Activated CD4-positive, alpha-beta T cell treated with anti-CD3 and anti-CD28 coated beads for 48 hours (primary cell): ENCODE data around the gene RNF157.
"Not testable (repeated sequence)": the region's sequence is repeated elsewhere in the genome, so short reads cannot be mapped to it uniquely, and the experiment has no call there.

Experiments
- DNase-seq: peaks from one replicate; pipeline ENCODE4 v3.0.0-alpha.2; 2020

Gene RNF157

GRCh38 chr17:76252967-76253766 is 12.9 kb upstream of the RNF157 start:
- not testable (repeated sequence) for DNase-seq

- DNase-seq, result no peak
Observed at GRCh38 chr17:76252040-76252954, 12.0 kb upstream of the RNF157 start.

GRCh38 chr17:76251478-76252039 is 11.3 kb upstream of the RNF157 start:
- DNase-seq, result no peak

GRCh38 chr17:76250141-76250540 is 9.8 kb upstream of the RNF157 start:
- no peak for DNase-seq

- no peak for DNase-seq
Observed at GRCh38 chr17:76248013-76248782, 7.9 kb upstream of the RNF157 start.

- DNase-seq, result no peak
Observed at GRCh38 chr17:76247304-76247703, 7.0 kb upstream of the RNF157 start.

GRCh38 chr17:76246080-76247066 is 6.1 kb upstream of the RNF157 start:
- peak; percentile 80 for DNase-seq

GRCh38 chr17:76244721-76245120 is 4.4 kb upstream of the RNF157 start:
- not testable (repeated sequence) for DNase-seq

GRCh38 chr17:76243826-76244679 is 3.8 kb upstream of the RNF157 start:
- no peak for DNase-seq

GRCh38 chr17:76241691-76242255 is 1.5 kb upstream of the RNF157 start:
- DNase-seq, result no peak

GRCh38 chr17:76241204-76241538 is 878 bp upstream of the RNF157 start:
- DNase-seq, result no peak

- no peak for DNase-seq
Observed at GRCh38 chr17:76239538-76240274, 587 bp downstream of the RNF157 start.

- no peak for DNase-seq
Observed at GRCh38 chr17:76238847-76239537, 1.3 kb downstream of the RNF157 start.

GRCh38 chr17:76237859-76238313 is 2.4 kb downstream of the RNF157 start:
- no peak for DNase-seq

- DNase-seq, result no peak
Observed at GRCh38 chr17:76236603-76237002, 3.7 kb downstream of the RNF157 start.

GRCh38 chr17:76235883-76236282 is 4.4 kb downstream of the RNF157 start:
- DNase-seq, result no peak

- no peak for DNase-seq
Observed at GRCh38 chr17:76234354-76234679, 6.0 kb downstream of the RNF157 start.

GRCh38 chr17:76233588-76234353 is 6.5 kb downstream of the RNF157 start:
- no peak for DNase-seq
